Fibroblast of the aortic adventitia (primary cell): Measurements from ENCODE around the gene C4A. TPM values are rescaled to one million over a fixed set of nuclear protein-coding genes. Genes with fewer than 3 reads are reported as not detected.

ENCODE experiments used
- DNase-seq: peaks from one replicate; pipeline ENCODE4 v3.0.0-alpha.2; 2010; ENCODE audit warnings: low read depth
- H3K4me3 ChIP-seq: 2 replicates; pipeline ENCODE4 v1.5.1; 2011; ENCODE audit warnings: low read depth, mild to moderate bottlenecking, control low read depth, low read length, moderate library complexity
- total RNA-seq: library from RNA; depleted of rRNA; stranded (reverse); fragments of >200 nt; gene quantifications from 2 replicates; pipeline ENCODE4 v1.2.3, GENCODE V29; 2012; ENCODE audit warnings: low replicate concordance
- TF ChIP-seq, protein P1 (sequence below): IDR thresholded peaks from 2 replicates; pipeline ENCODE4 v1.5.1; 2011; ENCODE audit warnings: mild to moderate bottlenecking, low read length, control low read depth, inconsistent platforms; ENCODE audit not compliant: insufficient read depth

C4A gene
- total RNA-seq, 1 donor, result 5.2 TPM

DNA sequence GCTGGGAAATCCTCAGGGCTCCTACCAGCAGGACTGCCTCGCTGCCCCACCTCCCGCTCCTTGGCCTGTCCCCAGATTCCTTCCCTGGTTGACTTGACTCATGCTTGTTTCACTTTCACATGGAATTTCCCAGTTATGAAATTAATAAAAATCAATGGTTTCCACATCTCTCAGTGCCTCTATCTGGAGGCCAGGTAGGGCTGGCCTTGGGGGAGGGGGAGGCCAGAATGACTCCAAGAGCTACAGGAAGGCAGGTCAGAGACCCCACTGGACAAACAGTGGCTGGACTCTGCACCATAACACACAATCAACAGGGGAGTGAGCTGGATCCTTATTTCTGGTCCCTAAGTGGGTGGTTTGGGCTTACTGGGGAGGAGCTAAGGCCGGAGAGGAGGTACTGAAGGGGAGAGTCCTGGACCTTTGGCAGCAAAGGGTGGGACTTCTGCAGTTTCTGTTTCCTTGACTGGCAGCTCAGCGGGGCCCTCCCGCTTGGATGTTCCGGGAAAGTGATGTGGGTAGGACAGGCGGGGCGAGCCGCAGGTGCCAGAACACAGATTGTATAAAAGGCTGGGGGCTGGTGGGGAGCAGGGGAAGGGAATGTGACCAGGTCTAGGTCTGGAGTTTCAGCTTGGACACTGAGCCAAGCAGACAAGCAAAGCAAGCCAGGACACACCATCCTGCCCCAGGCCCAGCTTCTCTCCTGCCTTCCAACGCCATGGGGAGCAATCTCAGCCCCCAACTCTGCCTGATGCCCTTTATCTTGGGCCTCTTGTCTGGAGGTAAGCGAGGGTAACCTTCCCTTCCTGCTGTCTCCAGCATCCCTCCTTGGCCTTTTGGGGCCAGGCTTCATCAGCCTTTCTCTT, 36.1 kb upstream of the C4A start, which contains the start of gene CFB:
CFB (plus strand) TSS at position 589 of the 863 bp plus-strand sequence; CDS start at position 716, 127 bp downstream.
- peak; percentile 94 for DNase-seq

DNA sequence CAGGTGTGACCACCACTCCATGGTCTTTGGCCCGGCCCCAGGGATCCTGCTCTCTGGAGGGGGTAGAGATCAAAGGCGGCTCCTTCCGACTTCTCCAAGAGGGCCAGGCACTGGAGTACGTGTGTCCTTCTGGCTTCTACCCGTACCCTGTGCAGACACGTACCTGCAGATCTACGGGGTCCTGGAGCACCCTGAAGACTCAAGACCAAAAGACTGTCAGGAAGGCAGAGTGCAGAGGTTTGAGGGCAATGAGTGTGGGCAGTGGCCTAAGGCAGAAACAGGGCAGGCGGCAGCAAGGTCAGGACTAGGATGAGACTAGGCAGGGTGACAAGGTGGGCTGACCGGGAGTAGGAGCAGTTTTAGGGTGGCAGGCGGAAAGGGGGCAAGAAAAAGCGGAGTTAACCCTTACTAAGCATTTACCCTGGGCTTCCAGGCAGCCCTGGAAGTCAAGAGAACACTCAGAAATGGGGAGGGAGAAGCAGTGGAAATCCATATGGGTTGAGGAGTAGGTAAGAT, 35.4 kb upstream of the C4A start:
- TF ChIP-seq, protein P1, sequence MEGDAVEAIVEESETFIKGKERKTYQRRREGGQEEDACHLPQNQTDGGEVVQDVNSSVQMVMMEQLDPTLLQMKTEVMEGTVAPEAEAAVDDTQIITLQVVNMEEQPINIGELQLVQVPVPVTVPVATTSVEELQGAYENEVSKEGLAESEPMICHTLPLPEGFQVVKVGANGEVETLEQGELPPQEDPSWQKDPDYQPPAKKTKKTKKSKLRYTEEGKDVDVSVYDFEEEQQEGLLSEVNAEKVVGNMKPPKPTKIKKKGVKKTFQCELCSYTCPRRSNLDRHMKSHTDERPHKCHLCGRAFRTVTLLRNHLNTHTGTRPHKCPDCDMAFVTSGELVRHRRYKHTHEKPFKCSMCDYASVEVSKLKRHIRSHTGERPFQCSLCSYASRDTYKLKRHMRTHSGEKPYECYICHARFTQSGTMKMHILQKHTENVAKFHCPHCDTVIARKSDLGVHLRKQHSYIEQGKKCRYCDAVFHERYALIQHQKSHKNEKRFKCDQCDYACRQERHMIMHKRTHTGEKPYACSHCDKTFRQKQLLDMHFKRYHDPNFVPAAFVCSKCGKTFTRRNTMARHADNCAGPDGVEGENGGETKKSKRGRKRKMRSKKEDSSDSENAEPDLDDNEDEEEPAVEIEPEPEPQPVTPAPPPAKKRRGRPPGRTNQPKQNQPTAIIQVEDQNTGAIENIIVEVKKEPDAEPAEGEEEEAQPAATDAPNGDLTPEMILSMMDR, result no peak
- peak overlapping the region; percentile 64 for H3K4me3 ChIP-seq
- no peak for DNase-seq

More for the DNA sequence above, 36.1 kb upstream of the C4A start, which contains the start of gene CFB:
- TF ChIP-seq, protein P1, result no peak
- peak within 1 kb of the TSS; percentile 64 for H3K4me3 ChIP-seq

DNA sequence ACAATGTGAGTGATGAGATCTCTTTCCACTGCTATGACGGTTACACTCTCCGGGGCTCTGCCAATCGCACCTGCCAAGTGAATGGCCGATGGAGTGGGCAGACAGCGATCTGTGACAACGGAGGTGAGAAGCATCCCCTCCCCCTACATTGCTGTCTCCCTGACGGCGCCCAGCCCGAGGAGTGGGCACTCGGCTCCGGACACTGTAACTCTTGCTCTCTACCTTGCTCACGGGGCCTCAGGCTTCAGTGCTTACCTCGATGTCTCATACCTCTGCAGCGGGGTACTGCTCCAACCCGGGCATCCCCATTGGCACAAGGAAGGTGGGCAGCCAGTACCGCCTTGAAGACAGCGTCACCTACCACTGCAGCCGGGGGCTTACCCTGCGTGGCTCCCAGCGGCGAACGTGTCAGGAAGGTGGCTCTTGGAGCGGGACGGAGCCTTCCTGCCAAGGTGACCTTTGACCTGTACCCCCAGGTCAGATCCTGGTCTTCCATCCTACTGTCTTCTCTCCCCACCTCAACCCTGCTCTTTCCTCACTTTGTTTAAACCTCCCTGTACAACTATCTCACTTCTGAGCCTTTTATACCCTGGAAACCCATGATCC, 34.7 kb upstream of the C4A start:
- TF ChIP-seq, protein P1, result no peak
- DNase-seq, result no peak

DNA sequence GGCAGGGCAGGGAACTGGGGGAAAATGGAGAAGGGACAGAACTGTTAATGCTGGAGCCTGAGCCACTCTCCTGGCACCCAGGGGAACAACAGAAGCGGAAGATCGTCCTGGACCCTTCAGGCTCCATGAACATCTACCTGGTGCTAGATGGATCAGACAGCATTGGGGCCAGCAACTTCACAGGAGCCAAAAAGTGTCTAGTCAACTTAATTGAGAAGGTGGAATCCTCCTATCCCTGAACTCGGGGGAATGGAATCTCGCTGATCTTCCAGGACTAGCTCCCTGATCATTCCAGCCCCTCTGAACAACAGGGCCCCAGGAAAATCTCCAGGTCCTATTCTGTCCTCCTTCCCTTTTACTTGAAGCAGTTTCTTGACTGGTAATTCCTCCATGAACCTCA, 34.0 kb upstream of the C4A start:
- DNase-seq, result no peak
- TF ChIP-seq, protein P1, result no peak

More for the DNA sequence above, 34.7 kb upstream of the C4A start:
- no peak overlapping the region for H3K4me3 ChIP-seq

DNA sequence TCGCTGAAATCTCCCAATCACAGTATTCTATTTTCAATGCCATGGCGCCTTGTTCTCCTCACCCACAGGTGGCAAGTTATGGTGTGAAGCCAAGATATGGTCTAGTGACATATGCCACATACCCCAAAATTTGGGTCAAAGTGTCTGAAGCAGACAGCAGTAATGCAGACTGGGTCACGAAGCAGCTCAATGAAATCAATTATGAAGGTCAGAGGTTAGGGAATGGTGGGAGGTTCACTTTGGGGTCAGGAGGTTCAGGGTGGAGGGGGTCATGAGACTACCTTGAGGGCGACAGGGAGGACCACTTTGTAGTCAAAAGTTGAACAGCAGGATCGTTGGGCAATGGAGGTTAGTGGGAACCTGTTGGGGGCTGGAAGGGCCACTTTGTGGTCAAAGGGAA, 33.6 kb upstream of the C4A start:
- TF ChIP-seq, protein P1, result no peak

More for the DNA sequence above, 34.0 kb upstream of the C4A start:
- no peak overlapping the region for H3K4me3 ChIP-seq

DNA sequence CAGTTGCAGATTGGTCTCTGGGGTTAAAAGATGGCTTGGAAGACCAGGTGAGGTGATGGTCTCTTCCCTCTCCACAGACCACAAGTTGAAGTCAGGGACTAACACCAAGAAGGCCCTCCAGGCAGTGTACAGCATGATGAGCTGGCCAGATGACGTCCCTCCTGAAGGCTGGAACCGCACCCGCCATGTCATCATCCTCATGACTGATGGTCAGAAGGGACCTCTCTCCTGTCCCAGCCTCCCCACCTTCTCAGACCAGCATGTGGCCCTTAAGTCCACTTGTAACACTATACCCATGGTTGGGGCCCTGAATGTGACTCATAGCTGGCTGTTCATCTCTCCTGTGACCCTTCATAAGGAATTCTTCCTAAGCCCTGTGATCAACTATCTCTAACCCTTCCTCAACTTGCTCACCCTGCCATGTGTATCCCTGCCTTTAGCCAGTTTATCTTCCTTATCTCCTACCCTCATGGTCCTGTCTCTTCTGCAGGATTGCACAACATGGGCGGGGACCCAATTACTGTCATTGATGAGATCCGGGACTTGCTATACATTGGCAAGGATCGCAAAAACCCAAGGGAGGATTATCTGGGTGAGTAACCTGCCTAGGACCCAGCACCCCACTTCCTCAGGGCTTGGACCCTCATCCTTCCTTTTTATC, 33.0 kb upstream of the C4A start:
- DNase-seq, result peak; percentile 36
- TF ChIP-seq, protein P1, result no peak
- no peak overlapping the region for H3K4me3 ChIP-seq

More for the DNA sequence above, 33.6 kb upstream of the C4A start:
- H3K4me3 ChIP-seq, result no peak overlapping the region
- no peak for DNase-seq
